HG03469 (cell line): ENCODE results near the gene MICB.
"Not testable (repeated sequence)": the region's sequence is repeated elsewhere in the genome, so short reads cannot be mapped to it uniquely, and the experiment has no call there.

Experiments used
- ATAC-seq: cut with Tn5 transposase; IDR thresholded peaks from one replicate; pipeline ENCODE4 v1.9.1; 2021; ENCODE audit warnings: mild to moderate bottlenecking, moderate library complexity, moderate number of reproducible peaks; ENCODE audit not compliant: unreplicated experiment

Gene MICB

DNA sequence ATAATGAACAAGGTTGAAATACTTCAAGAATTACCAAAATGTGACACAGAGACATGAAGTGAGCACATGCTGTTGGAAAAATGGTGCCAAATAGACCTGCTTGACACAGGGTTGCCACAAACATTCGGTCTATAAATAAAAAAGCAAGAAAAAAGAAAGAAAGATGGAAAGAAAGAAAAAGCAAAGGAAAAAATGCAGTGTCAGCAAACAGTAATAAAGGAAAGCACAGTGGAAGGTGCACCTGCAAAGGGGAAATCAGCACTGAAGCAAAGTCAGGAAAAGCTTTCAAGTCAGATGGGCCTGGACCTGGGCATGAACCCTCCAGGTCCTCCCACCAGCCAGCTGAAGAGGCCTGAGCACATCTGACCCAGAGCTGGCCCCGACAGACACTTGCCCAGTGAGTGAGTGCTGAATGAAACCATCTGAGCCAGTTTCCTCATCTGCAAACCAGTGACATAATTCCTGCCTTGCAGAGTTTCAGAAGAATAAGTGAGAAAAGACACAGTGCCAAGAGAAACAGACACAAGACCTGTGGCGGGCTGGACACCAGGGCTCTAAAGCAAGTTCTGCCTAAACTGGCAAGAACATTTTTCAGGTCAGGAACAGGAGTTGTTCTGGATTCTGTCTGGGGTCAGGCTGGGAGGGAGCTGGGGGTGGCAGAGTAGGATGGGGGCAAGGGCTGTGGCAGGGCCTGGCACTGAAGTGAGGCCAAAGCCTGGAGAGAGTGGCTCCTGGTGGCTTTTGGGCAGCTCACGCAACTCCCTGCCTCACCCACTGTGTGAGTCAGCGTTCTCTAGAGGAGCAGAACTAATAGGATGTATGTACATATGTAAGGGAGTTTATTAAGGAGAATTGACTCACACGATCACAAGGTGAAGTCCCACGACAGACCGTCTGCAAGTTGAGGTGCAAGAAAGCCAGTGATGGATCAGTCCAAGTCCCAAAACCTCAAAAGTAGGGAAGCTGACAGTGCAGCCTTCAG is 23.9 kb upstream of the MICB start:
- ATAC-seq, result no peak

DNA sequence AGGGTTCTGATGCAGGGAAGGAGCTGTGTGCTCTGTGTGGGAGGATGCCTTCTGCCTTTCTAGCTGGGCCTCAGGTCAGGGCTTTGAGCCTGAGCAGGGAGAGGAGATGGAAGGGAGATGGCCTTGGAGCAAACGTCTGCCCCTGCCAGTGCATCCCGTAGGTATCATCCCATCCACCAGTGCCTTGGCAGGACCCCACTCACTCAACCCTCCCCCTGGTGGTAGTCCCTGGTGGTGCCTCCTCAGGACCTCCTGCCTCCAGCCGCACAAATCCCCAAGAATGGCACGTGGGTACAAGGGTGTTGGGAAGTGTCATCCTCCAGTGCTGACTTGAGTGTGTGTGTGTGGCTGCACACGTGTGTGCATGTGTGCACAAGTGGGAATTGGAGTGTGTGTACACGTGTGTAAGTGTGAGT is 23.1 kb upstream of the MICB start:
- ATAC-seq, result no peak

DNA sequence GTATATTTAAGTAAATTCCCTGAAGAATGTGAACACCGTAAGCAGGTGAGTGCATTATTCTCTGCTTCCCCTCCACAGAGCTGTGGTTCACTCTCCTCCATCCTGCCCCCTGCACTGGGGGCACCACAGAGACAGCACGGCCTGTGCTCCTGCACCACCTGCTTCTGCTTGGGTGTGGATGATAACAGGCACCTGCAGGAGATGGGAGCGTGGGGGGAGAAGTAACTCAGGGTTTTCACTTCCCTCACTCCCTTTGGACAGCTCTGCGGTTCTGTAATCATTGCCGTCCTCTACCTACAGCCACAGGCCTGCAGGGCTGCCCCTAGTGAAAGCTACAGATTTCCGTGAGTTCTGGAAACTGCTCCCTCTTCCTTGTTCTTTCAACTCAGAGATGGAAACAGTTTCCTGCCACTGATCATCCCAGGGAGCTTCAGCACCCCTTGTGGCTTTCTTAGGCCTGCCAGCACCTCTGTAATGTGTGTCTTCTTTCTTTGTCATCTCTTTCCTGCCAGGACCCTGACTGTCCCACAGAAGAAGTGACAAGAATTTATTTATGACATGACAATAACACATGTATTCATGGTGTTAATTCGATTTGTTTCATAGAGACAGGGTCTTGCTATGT is 21.3 kb upstream of the MICB start:
- ATAC-seq, result no peak

DNA sequence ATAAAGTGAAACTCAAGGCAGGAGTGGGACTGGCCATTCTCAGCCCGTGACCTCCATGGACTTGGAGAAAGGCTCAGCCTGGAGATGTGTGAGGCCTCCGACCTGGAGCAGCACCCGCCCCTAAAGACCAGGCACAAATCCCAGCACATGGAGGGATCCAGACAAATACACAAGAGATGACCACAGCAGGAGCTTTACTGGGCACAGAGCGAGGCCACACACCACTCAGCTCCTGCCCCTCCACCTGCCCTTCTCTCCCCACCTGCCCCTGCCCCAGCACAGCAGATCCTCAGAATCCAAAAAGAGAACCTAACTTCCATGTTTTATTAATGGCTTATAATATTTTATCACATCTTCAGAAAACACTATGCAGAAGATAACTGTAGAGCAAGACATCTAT is 20.4 kb upstream of the MICB start:
- ATAC-seq, result no peak

DNA sequence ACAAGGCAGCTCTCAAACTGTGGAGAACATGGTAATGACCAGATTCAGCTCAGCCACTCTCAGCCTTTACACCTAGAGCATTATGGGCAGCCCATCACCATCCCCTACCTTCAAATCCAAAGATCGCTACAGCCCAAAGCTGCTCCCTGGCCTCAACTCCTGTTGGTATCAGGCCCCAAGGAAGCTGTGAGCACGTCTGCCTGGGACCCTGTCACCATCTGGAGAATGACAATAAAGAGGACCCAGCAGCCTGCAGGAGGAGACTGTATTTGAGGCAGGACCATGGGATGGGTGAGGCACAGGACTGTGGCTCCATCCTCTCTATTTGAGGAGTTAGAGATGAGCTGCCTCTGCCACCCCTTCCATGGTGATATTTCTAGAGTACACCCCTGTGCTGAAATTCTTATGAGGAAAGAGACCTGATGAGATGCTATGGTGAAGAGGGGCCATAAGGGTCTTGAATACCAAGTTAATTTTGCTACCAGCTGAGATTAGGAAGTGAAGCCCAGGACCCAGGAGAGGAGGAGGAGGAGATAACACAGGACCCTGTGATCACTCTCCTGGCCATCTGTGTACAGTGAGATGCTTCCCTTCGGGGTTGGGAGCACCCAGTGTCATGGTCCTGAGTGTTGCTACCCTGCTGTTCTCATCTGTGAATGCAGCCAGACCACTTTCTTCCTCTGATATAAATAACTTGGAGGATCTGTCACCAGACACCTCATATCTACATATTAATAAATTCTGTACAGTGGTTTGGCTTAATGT is 19.6 kb upstream of the MICB start:
- no peak for ATAC-seq

DNA sequence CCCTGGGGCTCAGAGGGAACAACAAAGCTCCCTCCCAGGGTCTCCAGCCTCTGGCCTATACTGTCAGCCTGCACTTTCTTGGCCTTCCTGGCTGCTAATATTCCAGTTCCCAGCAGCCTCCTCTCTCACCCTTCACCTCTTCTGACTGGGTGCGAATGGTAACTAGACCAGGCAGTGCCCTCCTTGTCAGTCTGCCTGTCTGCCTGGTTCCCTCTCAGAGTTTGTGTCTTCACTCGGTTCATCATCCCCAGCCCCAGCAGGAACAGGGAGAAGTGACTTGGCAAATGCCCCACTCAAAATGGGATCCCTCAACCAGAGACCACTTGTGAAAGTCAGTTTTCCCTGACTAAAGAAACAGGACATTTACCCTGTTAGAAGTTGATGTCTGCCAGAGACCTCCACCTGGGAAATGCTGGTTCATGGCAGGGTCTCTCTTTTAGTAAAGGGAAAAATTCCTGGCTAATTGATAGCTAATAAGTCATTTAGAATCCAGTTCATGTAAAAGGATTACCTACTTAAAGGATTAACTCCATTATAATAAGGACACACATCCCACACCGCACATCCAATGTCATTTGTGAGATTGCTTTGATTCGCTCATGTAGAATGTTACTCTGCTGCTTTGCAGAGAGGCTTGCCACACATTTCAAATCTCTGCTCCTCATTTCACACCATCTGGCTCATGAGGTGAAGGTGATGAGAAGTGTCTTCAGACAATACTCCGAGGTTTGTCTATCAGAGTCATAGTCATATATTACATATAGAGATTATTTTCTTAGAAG is 18.6 kb upstream of the MICB start:
- ATAC-seq, result no peak

DNA sequence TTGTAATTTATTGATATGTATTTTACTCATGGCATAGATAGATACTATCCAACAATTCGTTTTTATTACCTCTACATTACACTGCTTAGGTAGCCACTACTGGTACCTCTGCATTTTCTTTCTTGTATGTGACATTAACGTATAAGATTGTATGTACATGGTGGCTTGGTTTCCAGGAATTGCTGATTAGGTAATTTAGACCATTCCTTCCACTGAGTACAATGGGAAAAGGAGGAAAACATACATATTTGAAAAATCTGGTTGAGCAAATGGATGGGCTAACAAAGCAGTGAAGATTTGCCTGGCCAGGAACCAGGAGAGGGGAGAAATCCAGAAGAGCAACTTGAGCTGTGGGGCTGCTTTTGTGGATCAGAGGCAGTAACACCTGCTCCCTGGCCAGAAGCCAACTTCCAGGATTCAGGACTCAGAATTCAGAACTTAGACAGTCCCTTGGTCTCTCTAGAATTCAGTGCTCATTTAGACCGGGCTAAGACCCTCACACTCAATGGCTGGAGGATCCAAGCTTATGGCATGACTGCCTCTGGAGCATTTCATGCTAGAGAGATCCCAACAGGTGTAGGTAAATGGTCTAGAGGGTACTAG is 17.9 kb upstream of the MICB start:
- ATAC-seq, result no peak

DNA sequence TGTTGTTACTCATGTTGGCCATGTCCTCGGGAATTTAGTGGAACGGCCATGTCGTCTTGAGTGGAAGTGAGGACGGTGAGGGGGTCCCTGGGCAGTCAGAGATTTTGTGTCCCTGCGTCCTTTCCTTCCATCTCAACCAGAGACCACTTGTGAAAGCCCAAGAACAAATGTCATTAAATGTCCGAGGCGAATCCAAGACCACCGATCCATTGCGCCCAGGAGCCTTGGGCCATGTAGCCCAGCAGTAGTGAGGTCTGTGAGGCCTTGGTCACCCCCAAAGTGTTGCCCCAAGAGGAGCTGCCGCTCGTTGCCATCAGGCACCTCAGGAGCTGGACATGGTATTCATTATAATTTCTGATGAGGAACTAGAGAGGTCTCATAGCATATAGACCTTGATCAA is 17.4 kb upstream of the MICB start:
- no peak for ATAC-seq

DNA sequence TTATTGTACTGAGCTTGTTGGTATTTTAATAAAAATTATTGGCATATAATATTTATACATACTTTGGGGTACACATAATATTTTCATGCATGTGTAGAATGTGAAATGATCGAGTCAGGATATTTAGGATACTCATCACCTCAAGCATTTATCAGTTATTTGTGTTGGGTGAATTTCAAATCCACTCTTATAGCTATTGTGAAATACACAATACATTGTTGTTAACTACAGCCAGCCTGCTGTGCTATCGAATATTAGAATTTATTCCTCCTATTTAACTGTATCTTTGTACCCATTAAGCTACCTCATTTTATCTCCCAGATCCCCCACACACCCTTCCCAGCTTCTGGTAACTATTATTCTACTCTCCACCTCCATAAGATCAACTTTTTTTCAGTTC is 14.6 kb upstream of the MICB start:
- no peak for ATAC-seq

DNA sequence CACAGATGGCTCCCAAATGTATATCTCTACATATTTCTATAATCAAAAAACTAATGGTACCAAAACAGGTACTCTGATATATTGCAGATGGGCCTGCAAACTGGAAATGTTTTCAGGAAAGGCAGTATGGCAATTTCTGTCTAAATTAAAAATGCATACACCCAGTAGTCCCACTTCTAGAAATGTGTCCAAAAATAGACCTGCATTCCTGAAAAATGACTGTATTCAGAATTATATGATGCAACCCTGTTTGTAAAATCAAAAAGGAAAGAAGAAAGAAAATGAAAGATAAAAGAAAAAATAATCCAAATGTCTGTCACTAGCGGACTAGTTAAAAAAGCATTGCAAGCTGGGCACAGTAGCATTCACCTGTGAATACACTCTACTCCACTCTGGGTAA is 12.9 kb upstream of the MICB start:
- no peak for ATAC-seq

DNA sequence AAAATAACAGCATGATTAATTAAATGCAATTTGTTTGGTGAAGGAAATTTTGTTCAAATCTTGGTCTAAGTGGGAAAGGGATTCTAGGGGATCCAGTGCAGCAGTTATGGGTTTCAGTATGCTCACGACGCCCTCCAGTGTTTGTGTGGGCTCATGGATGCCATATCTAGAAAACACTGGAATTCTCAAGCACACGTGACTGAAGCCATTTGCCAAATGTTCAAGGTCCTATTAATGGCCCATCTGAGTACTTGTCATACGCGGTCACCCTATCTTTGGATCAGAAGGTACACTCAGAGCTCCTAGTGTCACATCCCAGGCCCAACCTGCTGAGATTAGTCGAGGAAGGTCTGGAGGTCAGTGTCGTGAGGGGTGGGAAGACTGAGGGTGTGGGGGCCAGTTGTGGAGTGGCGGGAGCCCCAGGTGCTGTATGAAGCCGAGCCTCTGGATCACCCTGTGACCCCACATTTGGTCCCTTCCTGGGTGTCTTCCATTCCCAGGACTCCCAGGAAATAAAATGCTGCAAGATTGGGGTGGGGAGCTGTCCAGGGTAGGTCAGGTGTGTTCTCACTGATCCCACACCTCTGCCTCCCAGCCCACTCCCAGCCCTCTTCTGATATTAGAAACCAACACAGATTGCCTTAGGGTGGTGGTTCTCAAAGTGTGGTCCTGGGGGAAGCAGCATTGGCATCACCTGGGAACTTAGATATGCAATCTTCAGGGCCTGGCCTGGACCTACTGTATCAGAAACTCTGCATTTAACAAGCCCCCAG is 11.7 kb upstream of the MICB start:
- ATAC-seq, result not testable (repeated sequence)

DNA sequence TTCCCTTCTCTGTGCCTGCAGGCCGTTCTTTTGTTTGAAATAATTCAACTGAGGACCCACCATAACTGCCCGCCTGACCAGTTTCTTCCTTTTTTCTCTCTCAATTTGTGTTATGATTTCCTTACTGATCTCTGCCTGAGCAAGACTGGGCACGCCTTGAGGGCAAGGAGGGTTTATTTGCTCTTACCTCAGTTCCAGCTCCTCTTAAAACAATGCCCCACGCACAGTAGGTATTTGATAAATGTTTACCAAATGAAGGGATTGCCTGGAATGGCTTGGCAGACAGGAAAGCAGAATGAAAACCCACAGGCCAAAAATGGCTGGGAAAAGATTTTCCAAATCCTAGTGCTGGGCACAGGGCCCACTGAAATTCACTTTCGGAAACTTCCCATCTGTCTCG is 10.3 kb upstream of the MICB start:
- ATAC-seq, result not testable (repeated sequence)

DNA sequence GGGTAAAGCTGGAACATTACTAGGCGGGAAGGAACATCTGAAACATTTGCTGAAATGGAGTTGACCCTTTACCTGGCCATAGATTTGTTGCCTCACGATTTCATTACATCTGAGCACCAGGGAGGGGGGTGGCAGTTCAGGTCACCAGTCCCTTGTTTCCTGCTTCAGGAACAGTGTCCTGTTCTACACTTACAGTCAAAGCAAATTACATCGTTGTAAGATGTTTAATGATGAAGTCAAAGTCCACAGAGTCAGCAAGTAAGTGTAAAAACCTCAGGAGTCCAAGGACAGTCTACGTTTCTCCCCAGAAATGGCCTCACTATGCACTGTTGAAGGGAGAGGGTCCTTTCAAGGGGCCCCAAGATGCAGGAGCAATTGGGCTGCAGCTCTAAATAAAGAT is 8.9 kb upstream of the MICB start:
- no peak for ATAC-seq

DNA sequence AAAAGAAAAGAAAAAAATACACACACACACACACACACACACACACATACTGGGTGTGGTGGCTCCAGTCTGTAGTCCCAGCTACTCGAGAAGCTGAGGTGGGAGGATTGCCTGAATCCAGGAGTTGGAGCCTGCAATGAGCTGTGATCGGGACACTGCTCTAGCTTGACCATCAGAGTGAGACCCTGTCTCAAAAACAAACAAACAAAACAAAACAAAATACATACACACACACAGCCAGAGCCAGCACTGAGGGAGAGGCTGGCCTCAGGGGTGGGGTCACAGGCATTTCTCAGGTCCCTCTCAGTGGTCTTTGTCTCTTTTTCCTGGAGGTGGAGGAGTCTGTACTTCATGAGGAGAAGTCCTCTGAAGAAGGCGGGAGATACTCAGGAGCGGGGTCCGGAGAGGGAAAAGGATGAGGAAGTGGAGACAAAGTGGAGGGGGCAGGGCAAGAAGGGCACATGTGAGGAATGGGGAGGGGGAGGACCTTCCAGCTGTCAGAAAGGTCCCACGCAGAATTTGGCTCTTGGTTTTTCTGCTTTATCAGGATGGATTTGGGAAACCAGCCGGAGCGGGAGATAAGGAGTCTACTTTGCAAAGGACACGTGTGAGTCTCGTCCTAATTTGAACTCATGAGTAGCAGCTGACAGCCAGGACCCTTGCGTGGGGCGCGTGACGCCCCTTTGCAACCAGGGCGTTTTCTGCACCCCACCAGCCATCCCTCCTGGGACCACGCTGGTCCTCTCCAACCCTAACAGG is 7.7 kb upstream of the MICB start:
- ATAC-seq, result no peak

DNA sequence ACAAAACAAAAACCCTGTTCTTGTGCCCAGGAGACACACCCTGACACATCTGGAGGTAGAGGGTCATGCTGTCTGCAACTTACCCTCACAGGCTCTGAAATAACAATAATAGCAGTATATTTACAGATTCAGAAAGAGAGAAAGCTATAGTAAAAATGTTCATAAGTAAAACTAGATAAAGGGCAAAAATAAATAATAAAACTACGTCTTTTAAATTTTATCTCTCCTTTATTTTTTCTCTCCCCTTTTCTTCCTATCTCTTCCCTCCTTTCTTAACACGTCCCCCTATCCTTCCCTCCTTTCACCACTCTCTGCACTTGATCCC is 4.4 kb upstream of the MICB start:
- ATAC-seq, result not testable (repeated sequence)

DNA sequence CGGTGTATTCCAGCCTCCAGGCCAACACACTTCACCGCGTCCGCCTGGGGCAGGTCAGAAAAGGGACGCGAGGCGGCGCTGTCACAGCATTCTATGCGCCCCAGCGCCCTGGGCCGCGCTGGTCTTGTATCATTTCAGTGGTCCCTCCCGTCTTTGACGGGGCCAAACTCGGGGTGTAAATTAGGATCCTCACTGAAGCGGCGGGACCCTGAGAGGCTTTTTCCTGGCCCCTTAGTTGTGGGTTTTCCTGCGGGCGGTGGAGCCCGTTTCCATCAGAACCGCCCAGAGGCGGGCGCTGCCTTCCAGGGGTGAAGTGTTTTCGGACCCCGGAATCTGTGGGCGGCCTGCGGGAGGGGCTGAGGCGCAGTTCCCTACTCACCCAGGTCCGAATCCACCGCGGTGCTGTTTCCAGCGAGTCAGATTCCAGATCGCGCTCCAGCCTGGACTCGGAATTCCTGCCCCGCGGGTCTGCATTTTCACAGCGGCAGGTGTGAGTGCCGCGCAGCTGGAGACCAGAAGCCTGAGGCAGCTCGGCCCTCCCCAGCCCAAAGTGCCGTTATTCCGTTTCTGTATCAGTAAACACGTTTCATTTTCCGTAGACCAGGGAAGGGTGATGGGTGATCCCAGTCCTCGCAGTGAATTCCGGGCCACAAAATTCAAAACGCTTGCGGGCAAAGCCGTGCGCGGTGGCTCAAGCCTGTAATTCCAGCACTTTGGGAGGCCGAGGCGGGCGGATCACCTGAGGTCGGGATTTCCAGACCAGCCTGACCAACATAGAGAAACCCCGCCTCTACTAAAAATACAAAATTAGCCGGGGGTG is 3.9 kb upstream of the MICB start:
- ATAC-seq, result peak; percentile 33

DNA sequence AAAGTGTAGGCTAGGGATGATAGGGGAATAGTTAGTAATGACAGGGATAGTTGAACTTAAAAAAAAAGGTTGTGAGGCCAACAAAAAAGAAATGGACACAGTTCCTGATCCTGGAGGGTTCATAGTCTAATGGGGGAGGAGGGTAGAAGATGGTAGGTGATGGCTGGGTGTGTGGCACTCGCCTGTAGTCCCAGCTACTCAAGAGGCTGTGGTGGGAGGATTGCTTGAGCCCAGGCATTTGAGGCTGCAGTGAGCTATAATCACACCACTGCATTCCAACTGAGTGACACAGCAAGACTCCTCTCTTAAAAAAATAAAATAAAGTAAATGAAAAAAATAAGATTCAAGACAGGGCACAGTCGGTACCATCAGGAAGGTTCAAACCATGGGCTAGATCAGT is 2.4 kb upstream of the MICB start:
- ATAC-seq, result no peak

DNA sequence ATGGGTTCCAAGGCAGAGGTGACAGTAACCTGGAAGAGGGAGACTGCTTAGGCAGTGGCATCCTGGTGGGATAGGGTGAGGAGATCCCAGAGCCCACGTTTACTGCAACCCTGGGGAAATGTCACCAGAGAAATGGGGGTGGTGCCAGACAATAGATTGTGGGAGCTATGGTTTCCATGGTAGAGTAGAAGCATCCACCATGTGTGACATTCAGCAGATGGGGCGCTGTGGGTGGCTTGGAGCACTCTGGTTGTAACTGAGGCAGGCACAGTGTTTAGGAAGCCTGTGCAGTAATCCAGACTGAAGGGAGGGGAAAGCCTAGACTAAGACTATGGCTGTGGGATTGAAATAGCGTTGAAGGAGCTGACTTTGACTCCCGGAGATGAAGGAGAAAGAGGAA is 1.1 kb upstream of the MICB start:
- ATAC-seq, result not testable (repeated sequence)
